GM18868 (cell line): ENCODE data around the gene ADGRF1.
A peak's percentile ranks its signal among the peaks of the same experiment; 100 is the strongest.
"Not testable (repeated sequence)": the region's sequence is repeated elsewhere in the genome, so short reads cannot be mapped to it uniquely, and the experiment has no call there.

ENCODE experiments used
- ATAC-seq: cut with Tn5 transposase; IDR thresholded peaks from one replicate; pipeline ENCODE4 v1.9.1; 2021; ENCODE audit warnings: mild to moderate bottlenecking, moderate library complexity; ENCODE audit not compliant: unreplicated experiment

The ADGRF1 gene

DNA sequence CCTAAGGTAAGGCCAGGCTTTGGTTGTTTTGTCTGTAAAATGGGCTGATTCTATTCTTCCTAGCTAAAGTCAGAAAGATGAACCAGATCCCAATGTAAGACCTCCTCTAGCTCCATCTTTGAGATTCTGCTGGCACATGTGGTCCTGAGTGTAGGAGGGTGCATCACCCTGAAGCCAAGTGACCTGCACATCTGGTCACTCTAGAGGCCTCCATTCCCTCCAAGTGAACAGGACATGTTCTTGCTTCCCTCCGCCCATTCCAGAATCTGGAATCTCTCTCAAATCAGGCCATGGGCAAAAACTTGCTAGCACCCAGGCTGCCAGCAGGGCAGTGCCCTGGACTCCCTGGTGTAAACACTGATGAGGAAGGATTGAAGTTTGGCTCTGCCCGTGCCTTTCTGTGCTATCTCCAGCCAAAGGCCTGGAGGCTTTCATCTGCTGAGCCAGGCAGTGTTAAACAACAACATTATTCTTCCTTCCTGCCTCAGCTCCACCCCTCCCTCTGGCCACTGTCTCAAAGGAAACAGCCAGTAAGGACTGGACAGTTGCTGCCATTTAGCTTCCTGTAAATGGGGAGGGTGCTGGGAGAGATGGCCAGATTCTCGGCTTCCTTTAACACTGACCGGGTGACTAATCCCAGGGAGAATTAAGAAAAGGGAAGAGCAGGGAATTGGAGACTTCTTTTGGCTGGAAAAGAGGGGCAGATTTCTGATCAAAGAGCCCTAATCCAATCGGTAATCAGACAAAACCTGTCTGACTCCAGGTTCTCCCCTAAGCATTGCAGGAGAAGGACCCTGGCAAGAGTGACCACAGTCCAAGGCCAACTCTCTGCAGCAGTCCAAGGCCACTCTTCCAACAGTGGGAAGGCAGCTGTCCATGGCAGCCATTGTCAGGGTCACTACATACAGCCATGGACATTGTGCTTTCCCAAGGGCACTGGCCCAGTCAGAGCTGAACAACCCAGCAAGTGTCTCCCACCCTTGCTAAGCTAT, 19.5 kb upstream of the ADGRF1 start:
- ATAC-seq: no peak

DNA sequence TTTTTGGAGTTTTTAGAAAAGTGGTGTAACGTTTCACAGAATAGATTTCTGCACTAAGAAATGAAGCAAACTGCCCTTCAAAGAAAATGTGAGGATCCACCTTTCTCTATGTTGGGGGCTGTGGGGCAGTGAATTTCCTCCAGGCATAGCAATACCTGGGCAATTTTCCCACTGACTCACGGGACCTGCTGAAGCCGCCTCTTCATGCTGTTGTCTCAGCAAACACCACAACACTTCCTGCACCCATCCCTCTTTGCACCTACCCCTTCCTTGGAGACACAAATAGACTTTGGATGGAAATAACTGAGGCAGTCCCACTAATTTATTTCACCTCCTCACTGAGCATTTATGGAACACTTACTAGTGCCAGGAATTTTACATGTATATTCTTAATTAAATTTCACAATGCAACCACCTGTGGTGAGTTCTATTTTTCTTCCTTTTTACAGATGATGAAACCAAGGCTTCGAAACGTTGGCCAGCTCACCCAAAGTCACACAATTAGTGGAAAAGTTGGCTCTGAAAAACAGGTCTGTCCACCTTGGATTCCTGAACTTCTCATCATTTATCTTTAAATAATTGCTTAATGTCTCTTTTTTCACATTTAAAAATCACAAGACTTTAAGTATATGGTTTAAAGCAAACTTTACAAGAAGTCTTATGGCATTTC, 17.2 kb upstream of the ADGRF1 start:
- ATAC-seq: no peak

DNA sequence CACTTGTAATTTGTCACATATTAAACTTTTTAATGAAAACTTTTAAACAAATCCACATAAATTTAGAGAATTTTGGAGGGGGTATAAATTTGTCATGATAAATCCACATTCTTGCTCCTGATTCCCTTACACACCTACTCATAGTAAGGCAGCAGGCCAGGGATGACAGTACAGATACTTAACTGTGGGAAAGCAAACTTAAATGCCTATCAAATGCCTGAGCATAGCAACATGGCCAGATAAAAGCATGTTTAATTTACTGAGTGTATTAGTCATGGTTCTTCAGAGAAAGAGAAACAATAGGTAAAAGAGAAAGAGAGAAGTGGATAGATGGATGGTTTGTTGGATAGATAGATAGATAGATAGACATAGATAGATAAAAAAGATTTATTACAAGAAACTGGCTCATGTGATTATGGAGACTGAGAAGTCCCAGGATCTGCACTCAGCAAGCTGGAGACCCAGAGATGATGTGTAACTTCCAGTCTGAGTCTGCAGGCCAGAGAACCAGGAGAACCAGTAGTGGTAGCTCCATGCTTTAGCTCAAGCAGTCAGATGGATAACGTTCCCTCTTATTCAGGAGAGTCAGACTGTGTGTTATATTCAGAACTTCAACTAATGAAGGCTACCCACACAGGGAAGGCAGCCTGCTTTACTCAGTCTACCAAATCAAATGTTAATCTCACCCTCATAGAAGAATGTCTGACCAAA, 15.9 kb upstream of the ADGRF1 start:
- no peak for ATAC-seq

DNA sequence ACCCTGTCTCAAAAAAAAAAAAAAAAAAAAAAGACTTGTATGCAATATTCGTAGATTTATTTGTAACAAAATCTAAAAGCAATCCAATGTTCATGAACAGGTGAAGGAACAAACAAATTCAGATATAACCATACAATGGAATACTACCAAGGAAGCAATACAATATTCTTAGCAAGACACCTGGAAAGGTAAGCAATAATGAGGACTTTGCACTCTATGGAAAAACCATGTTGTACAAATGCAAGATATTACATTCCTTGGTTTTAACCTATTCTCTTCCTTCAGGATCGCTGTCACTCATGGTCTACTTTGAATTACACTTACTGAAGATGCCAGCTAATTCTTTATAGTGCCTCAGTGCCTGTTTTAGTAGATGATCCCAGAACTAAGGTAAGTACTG, 14.7 kb upstream of the ADGRF1 start:
- no peak for ATAC-seq

DNA sequence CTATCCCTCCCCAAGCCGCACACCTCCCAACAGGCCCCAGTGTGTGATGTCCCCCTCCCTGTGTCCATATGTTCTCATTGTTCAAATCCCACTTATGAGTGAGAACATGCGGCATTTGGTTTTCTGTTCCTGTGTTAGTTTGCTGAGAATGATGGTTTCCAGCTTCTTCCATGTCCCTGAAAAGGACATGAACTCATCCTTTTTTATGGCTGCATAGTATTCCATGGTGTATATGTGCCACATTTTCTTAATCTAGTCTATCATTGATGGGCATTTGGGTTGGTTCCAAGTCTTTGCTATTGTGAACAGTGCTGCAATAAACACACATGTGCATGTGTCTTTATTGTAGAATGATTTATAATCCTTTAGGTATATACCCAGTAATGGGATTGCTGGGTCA, 12.2 kb upstream of the ADGRF1 start:
- not testable (repeated sequence) for ATAC-seq

DNA sequence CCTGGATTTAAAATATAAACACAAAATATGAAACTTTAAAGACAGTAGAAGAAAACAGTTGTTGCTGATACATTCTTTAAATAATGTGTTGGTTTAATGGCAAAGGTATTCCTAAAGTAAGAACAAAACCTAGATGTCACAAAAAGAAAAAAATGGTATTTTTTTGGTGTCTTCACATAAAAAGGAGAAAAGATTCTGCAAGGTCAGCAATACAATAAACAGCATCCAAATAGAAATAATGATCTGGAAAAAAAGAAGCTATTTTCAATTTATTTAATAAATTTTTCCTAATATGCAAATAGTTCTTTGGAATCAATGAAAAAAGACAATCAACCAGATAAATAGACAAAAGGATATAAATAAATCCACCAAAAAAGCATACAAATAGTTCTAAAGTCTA, 6.5 kb upstream of the ADGRF1 start:
- ATAC-seq: no peak

DNA sequence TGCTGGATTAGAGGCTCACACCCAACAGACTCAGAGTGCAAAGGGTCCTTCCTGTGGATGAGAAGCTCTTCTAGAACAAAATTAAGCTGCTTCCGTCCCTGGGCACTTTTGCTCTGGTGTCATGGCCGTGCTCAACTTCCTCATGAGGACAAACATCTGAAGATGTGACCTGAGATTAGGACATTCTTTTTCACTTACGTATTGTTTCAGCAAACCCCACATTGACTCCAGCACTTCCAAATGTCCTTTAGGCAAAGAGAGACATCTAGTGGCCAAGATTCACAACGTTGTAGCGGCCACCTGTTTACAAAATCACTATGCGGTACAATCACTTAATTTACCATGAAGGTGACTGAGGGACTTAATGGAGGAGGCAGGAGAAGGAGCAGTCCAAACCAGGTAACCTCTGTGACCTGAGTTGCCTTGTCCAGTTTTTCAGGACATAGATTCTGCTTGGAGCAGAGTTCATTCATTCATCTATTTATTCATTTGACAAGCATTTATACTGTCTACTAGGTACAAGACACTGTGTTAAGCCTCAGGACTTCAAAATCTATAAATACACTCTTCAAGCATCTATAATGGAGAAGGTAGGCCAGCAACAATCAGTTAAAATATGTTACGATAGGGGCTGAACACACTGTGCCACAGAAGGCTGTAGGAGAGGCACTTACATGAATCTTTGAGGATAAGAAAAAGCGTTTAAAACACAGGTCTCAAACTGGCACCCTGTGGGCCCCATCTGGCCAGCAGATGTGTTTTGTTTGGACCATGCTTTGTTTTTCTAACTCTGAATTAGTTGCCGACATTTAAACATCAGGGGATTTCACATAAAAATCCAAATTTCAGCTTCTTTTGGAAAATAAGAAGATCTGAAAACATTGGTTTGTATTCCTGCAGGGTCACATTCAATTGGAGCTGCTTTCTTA, 5.6 kb upstream of the ADGRF1 start:
- peak; percentile 92 for ATAC-seq

DNA sequence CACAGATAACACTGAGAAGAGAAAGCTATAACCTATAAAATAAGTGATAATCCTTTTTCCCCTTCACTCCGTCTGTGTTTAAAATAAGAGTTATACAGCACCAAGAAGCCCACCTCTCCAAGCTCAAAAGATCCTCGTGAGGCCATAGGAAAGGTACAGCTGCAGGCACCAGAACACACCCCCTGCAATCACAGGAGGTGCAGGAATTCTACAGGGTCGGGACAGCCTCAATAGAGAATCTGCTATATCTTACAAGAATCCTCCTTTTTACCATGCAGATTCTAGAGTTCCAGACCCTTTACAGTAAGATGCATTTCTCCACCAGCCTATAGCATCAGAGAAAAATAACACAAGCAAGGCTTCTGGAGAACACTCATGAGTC, 5.0 kb upstream of the ADGRF1 start:
- ATAC-seq: no peak

DNA sequence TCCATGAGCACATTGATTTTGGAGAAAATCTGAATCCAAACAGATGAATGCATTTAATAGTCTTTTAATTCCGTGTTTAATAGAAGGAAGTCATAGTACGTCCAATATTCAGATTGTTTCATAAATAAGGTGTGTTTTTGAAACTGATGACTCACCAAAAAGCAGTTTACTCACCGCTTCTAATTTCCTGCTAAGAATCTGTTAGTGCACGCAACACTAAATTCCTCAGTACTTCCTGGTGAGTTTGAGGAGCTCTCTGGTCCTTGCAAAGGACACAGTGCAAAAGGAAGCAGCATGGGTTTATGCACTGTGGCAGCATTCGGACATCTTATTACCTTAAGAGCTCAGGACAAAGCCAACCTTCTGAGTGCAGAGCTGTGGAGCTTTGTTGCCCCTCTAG, 2.3 kb upstream of the ADGRF1 start:
- no peak for ATAC-seq

DNA sequence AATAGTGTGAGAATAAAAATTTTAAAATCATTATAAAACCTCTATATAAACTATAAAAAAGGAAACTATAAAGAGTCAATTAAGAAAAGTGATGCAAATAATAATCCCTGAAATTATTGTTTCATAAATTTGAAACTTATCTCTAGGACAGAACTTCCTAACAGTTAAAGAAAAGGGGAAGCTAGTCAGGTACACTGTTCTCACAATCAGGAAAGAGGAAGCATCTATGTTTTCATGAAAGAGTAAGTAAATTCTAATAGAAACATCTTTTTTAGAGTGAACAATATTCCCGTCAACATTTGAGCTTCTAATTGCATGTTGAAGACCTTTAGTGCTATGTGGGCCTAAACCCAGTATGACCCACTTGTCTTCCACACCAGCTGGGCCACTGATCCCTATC, 1.2 kb upstream of the ADGRF1 start:
- no peak for ATAC-seq

DNA sequence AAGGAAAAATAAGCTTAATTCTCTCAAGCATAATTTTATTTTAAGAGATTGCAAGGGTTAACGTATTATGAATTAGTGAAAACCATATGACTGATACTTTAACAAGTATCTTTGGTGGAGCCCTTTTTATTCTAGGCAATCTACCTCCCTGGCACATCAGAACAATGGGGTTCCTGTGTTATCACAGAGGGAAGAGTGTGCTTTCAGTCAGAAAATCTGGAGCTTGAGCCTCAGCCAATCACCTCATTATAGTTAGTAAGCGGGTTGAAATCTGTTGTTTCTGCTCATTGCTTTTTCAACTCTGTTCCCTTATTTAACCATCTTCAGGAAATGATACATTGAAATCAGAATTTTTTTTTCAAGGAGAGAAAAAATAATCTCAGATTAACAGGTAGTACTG, 391 bp downstream of the ADGRF1 start:
- ATAC-seq: no peak

DNA sequence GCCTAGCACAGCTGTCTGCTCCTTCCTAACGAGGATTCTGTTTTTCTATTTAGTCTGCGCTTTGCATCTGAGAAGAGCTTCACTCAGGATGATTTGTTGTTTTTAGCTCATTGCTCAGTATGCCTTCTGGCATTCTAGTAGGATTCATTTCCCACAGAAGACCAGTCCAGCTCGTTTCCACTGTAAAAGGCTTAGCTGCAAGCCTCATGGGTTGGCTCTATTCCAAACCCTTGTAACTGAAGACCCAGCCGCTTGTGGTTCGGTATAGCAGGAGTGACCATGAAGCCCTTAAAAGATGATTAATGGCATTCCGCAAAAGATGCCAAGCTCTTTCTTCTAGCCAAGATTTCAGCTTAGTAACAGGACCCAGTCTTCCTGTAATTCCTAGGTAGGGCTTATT, 7.2 kb downstream of the ADGRF1 start:
- ATAC-seq: no peak

DNA sequence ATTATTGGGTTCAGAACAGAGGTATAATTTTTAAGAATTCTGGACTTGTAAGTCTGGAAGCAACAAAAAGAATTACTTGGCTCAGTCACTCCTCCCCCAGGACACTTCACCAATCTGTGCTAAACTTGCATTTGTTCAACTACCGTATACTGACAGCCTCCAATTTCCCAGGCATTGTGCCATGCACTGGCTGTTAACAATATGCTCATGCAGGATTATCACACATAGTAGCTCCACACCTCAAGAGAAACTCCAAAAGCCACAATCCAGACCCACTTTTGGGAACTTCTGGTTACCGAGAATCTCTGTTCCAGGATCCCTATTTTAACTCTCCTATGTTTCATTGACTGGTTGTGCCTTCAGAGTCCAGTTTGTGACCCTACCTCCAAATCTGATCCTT, 7.7 kb downstream of the ADGRF1 start:
- ATAC-seq: no peak

DNA sequence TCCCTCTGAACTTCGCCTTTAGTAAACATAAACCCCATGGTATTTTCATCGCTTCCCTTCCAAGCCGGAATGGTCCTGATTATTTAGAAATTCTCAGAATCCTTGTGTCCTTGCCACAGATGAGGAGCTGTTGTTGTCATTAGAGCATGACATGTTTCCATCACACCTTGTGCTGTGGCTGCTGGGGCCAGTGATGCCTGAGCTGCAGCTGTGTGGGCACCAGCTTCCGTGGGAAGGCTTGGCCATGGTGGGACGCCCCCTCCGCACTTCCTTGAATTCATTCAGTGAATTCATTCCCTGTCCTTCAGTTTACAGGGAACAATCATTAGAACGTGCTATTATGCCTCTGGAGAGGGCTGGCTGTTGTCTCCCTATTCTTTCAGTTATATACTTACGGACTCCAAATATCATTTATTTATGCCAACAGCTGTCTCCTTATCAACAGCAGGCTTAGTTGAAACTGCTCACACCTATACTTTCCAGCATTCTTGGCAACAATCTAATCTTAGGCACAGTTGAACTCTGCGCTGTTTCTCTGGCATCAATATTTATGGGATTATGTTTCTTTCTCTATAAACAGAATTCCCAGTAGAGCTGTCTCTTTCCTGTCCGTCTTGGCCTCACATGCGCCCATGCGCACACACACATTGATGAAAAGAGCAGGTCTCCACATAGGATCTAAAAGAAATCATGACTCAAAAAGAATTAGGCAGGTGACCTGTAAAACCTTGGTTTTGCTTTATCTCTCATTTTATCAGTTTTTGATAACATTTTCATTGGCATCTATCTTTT, 9.0 kb downstream of the ADGRF1 start:
- no peak for ATAC-seq

DNA sequence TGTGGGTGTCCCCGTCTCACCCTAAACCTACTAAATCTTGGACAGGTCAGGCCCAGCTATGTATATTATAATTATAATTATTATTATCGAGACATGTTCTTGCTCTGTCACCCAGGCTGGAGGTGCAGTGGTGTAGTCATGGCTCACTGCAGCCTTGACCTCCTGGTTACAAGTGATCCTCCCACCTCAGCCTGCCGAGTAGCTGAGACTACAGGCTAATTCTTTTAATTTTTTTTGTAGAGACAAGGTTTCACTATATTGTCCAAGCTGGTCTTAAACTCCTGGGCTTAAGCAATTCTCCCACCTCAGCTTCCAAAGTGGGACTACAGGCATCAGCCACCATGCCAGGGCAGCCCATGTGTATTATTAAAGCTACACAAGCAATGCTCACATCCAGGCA, 10.5 kb downstream of the ADGRF1 start:
- no peak for ATAC-seq

DNA sequence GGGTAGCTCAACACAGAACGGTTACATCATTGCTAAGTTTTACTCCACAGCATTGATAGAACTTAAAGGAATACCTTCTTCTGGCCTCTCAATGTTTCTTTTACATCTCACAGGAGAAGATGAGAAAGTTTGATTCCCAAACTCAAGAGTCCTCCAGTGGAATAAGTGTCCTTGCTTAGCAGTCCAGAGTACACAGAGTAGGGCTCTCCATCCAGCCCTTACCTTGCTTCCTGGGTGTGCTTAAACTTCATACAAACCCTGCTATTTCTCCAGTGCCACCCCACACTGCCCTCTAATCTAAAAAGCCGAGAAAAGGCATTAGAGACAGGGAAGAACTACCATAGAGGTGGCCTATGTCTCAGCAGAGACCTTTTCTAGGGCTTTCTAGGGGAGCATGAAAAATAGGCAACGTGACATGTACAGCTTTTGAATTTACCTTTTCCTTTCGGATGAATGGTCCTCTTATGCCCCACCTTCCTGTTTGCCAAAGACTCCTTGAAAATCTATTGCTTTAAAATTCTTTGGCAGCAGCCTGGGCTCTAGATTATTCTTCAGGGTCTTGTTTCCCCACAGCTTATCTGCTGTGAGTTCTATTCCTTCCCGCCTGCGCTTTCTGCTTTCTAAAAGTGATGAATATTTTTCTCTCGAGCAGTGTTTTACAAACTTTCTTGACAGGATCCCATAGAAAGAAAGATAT, 12.1 kb downstream of the ADGRF1 start:
- ATAC-seq: no peak

DNA sequence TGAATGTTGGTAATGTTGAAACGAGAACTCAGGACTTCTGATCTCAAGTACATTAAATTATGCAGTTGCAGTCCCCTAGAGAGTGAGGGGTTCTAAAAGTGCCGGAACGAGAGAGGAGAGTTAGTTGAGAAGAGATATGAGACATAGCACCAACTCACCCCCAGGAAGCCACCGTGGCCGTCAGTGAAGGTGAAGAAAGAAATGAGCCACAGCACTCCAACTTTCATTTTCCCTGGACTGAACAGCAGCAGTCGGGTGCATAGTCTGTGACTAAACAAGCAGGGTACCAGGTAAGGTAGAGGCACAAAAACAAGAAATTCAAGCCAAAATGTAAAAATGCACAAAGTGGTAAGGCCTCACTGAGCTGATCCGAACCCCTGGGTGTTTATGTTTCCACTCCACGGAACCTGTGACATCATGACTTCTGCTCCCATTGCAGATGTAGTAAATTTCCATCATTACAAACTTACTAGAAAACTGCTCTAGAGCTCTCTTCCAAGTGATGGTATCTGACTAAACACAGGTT, 13.2 kb downstream of the ADGRF1 start:
- no peak for ATAC-seq

DNA sequence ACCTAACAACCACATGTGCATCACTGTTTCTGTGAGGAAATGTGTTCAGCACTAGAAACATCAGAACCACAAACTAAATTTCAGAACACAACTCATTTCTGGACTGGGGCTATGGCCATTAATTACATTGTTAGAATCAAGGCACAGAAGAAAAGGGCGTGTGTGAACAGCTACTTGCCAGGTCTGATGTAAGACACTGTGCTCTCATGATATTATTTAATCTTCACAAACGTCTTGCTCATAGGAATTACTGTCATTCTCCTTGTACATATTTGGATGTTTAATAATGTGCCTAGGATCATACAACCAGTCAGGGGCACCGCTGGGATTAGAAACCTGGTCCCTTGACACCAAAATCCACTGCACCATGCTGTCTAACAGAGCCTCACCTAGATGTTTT, 14.8 kb downstream of the ADGRF1 start:
- no peak for ATAC-seq

DNA sequence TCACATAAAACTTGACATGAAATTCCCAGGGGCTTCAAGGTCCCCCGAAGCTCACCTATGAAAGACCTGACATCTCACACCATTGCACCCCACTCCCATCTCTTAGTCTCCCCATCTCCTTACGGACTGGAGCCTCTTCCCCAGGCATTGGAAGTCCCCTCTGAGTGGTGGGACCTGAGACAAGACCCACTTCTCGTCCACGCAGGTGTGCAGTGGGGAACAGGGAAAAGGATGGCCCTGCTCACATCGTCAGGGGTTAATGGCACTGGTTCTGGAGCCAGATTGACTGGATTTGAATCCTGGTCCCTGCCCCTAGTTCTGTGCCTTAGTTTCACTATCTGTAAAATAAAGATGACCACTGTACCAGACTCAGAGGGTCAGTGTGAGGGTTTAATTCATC, 15.5 kb downstream of the ADGRF1 start:
- ATAC-seq: no peak
